Measurements from ENCODE around the gene SPTBN5.

The SPTBN5 gene

GRCh38 chr15:41923401-41923997, 29.6 kb upstream of the SPTBN5 start:
- Histone ChIP-seq H4K20me1 (ENCODE audit: insufficient read depth, low read length, poor library complexity, severe bottlenecking) (no peaks in the 10 kb centered on the region), H3K9me3 (ENCODE audit: insufficient read depth, low read depth, low read length) (no peaks in the 10 kb centered on the region), H3K36me3 (ENCODE audit: insufficient read depth, low read length) (no peaks in the 10 kb centered on the region), H2AFZ (ENCODE audit: low read length) (no peak overlapping the region), H3K9me2 (replicated peaks; ENCODE audit: low read depth, low read length) (no peaks in the 10 kb centered on the region), H3K4me3 (ENCODE audit: low read length, poor library complexity, severe bottlenecking) (no peak overlapping the region), H3K4me2 (ENCODE audit: low read depth, low read length, poor library complexity, severe bottlenecking) (no peak overlapping the region), H3K79me2 (ENCODE audit: insufficient read depth, low read length) (no peaks in the 10 kb centered on the region), H3K4me1 (ENCODE audit: insufficient read depth, low read length, poor library complexity, severe bottlenecking) (peaks cover 16% of the 10 kb centered on the region), H3F3A (ENCODE audit: low read depth) (no peaks in the 10 kb centered on the region; the same call in 1 of the 2 replicates), H3K9ac (ENCODE audit: low read depth, low read length, poor library complexity, severe bottlenecking) (no peak overlapping the region), H3K27me3 (ENCODE audit: insufficient read depth, low read length, poor library complexity, severe bottlenecking) (no peaks in the 10 kb centered on the region)
- TF ChIP-seq EZH2phosphoT487 (IDR thresholded peaks at IDR 0.05; ENCODE audit: borderline replicate concordance): no peak
- TF ChIP-seq, protein P1, sequence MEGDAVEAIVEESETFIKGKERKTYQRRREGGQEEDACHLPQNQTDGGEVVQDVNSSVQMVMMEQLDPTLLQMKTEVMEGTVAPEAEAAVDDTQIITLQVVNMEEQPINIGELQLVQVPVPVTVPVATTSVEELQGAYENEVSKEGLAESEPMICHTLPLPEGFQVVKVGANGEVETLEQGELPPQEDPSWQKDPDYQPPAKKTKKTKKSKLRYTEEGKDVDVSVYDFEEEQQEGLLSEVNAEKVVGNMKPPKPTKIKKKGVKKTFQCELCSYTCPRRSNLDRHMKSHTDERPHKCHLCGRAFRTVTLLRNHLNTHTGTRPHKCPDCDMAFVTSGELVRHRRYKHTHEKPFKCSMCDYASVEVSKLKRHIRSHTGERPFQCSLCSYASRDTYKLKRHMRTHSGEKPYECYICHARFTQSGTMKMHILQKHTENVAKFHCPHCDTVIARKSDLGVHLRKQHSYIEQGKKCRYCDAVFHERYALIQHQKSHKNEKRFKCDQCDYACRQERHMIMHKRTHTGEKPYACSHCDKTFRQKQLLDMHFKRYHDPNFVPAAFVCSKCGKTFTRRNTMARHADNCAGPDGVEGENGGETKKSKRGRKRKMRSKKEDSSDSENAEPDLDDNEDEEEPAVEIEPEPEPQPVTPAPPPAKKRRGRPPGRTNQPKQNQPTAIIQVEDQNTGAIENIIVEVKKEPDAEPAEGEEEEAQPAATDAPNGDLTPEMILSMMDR (conservative IDR thresholded peaks at IDR 0.05; ENCODE audit: low read length): no peak

- Histone ChIP-seq H3K79me2 (ENCODE audit: insufficient read depth, low read length) (no peaks in the 10 kb centered on the region), H3K9me2 (replicated peaks; ENCODE audit: low read depth, low read length) (no peaks in the 10 kb centered on the region), H2AFZ (ENCODE audit: low read length) (no peak overlapping the region), H3K27me3 (ENCODE audit: insufficient read depth, low read length, poor library complexity, severe bottlenecking) (no peaks in the 10 kb centered on the region), H3K4me2 (ENCODE audit: low read depth, low read length, poor library complexity, severe bottlenecking) (no peak overlapping the region), H3K9ac (ENCODE audit: low read depth, low read length, poor library complexity, severe bottlenecking) (no peak overlapping the region), H4K20me1 (ENCODE audit: insufficient read depth, low read length, poor library complexity, severe bottlenecking) (no peaks in the 10 kb centered on the region), H3K4me1 (ENCODE audit: insufficient read depth, low read length, poor library complexity, severe bottlenecking) (peaks cover 16% of the 10 kb centered on the region), H3K36me3 (ENCODE audit: insufficient read depth, low read length) (no peaks in the 10 kb centered on the region), H3F3A (ENCODE audit: low read depth) (no peaks in the 10 kb centered on the region), H3K4me3 (ENCODE audit: low read length, poor library complexity, severe bottlenecking) (no peak overlapping the region), H3K9me3 (ENCODE audit: insufficient read depth, low read depth, low read length) (no peaks in the 10 kb centered on the region)
- no peak for TF ChIP-seq EZH2phosphoT487 (IDR thresholded peaks at IDR 0.05; ENCODE audit: borderline replicate concordance)
- TF ChIP-seq, protein P1 (conservative IDR thresholded peaks at IDR 0.05; ENCODE audit: low read length): no peak
These were observed 28.5 kb upstream of the SPTBN5 start for GRCh38 chr15:41922353-41922752.

GRCh38 chr15:41921639-41922038, 27.8 kb upstream of the SPTBN5 start:
- no peak overlapping the region for H3K4me3 ChIP-seq (ENCODE audit: low read length, poor library complexity, severe bottlenecking)
- H2AFZ ChIP-seq (ENCODE audit: low read length): no peak overlapping the region
- no peaks in the 10 kb centered on the region for H3K27me3 ChIP-seq (ENCODE audit: insufficient read depth, low read length, poor library complexity, severe bottlenecking)
- peaks cover 12% of the 10 kb centered on the region for H3K4me1 ChIP-seq (ENCODE audit: insufficient read depth, low read length, poor library complexity, severe bottlenecking)
- no peaks in the 10 kb centered on the region for H3F3A ChIP-seq (ENCODE audit: low read depth)
- no peaks in the 10 kb centered on the region for H3K36me3 ChIP-seq (ENCODE audit: insufficient read depth, low read length)
- no peak overlapping the region for H3K9ac ChIP-seq (ENCODE audit: low read depth, low read length, poor library complexity, severe bottlenecking)
- no peaks in the 10 kb centered on the region for H4K20me1 ChIP-seq (ENCODE audit: insufficient read depth, low read length, poor library complexity, severe bottlenecking)
- no peak overlapping the region for H3K4me2 ChIP-seq (ENCODE audit: low read depth, low read length, poor library complexity, severe bottlenecking)
- H3K79me2 ChIP-seq (ENCODE audit: insufficient read depth, low read length): no peaks in the 10 kb centered on the region
- TF ChIP-seq, protein P1 (conservative IDR thresholded peaks at IDR 0.05; ENCODE audit: low read length): no peak
- no peak for TF ChIP-seq EZH2phosphoT487 (IDR thresholded peaks at IDR 0.05; ENCODE audit: borderline replicate concordance)
- H3K9me2 ChIP-seq (replicated peaks; ENCODE audit: low read depth, low read length): no peaks in the 10 kb centered on the region
- no peaks in the 10 kb centered on the region for H3K9me3 ChIP-seq (ENCODE audit: insufficient read depth, low read depth, low read length)

Data from Loucy (cell line).